ENCODE results near the gene PCDHB12. TPM values are rescaled to one million over a fixed set of nuclear protein-coding genes. Genes with fewer than 3 reads are reported as not detected.
"Not testable (repeated sequence)": the region's sequence is repeated elsewhere in the genome, so short reads cannot be mapped to it uniquely, and the experiment has no call there.

The PCDHB12 gene
- polyA plus RNA-seq, 1 experiment = 0.13 TPM

- no peaks in the 10 kb centered on the region for H3K27me3 ChIP-seq (ENCODE audit: control insufficient read depth, insufficient read depth, low read length)
- peak; percentile 28; the same call in 1 of the 2 replicates for TF ChIP-seq CTCF (IDR thresholded peaks at IDR 0.05; ENCODE audit: insufficient read depth, low read depth, low read length)
- no peak for DNase-seq (ENCODE audit: low read depth)
- ChIA-PET POLR2A (no interaction called here), CTCF (interaction anchor here (0.7 to 2.3 kb wide), 5 partner anchors 10 to 384 kb away, joined by 3 to 15 read pairs (median 3); partner anchors contain the start of genes DIAPH1, PCDHB14 and PCDHGB3)
- H3K4me3 ChIP-seq (ENCODE audit: low read depth, low read length) = peak overlapping the region; percentile 25
- no peaks in the 10 kb centered on the region for H3K36me3 ChIP-seq (ENCODE audit: control insufficient read depth, insufficient read depth, low read length)
Observed at GRCh38 chr5:141234109-141234667, 25.7 kb downstream of the PCDHB12 start.

GRCh38 chr5:141235922-141236321 is 27.4 kb downstream of the PCDHB12 start:
- DNase-seq (ENCODE audit: low read depth); POLR2A ChIA-PET; H3K27me3 ChIP-seq (ENCODE audit: control insufficient read depth, insufficient read depth, low read length); CTCF ChIA-PET; H3K4me3 ChIP-seq (ENCODE audit: low read depth, low read length); H3K36me3 ChIP-seq (ENCODE audit: control insufficient read depth, insufficient read depth, low read length): not testable (repeated sequence)

GRCh38 chr5:141236516-141237313 is 28.2 kb downstream of the PCDHB12 start:
- H3K4me3 ChIP-seq (ENCODE audit: low read depth, low read length) = no peak overlapping the region

GRCh38 chr5:141241496-141241895 is 33.0 kb downstream of the PCDHB12 start:
- Histone ChIP-seq H3K4me3 (ENCODE audit: low read depth, low read length) (no peak overlapping the region), H3K36me3 (ENCODE audit: control insufficient read depth, insufficient read depth, low read length) (no peaks in the 10 kb centered on the region), H3K27me3 (ENCODE audit: control insufficient read depth, insufficient read depth, low read length) (no peaks in the 10 kb centered on the region)
- no peak for DNase-seq (ENCODE audit: low read depth)
- ChIA-PET POLR2A (no interaction called here), CTCF (no interaction called here)
- no peak for TF ChIP-seq CTCF (IDR thresholded peaks at IDR 0.05; ENCODE audit: insufficient read depth, low read depth, low read length)

More at GRCh38 chr5:141236516-141237313, 28.2 kb downstream of the PCDHB12 start:
- TF ChIP-seq CTCF (IDR thresholded peaks at IDR 0.05; ENCODE audit: insufficient read depth, low read depth, low read length) = no peak
- no peaks in the 10 kb centered on the region for H3K27me3 ChIP-seq (ENCODE audit: control insufficient read depth, insufficient read depth, low read length)
- no peak for DNase-seq (ENCODE audit: low read depth)
- H3K36me3 ChIP-seq (ENCODE audit: control insufficient read depth, insufficient read depth, low read length) = no peaks in the 10 kb centered on the region
- POLR2A ChIA-PET = no interaction called here
- CTCF ChIA-PET = no interaction called here

GRCh38 chr5:141245250-141245717 is 36.8 kb downstream of the PCDHB12 start, which contains the start of gene PCDHB15:
TSS of gene PCDHB15 (plus strand) at chr5:141245395. CDS start at chr5:141245579, 184 bp downstream.
- ChIA-PET POLR2A (no interaction called here), CTCF (interaction anchor here (0.6 to 1.0 kb wide), 3 partner anchors 17 to 1019 kb away, joined by 3 to 4 read pairs (median 3); no protein-coding TSS in a partner anchor)
- Histone ChIP-seq H3K27me3 (ENCODE audit: control insufficient read depth, insufficient read depth, low read length) (no peaks in the 10 kb centered on the region), H3K36me3 (ENCODE audit: control insufficient read depth, insufficient read depth, low read length) (no peaks in the 10 kb centered on the region), H3K4me3 (ENCODE audit: low read depth, low read length) (no peak within 1 kb of the TSS; the same call in 1 of the 2 replicates)
- no peak for TF ChIP-seq CTCF (IDR thresholded peaks at IDR 0.05; ENCODE audit: insufficient read depth, low read depth, low read length)
- DNase-seq (ENCODE audit: low read depth) = no peak

- H3K36me3 ChIP-seq (ENCODE audit: control insufficient read depth, insufficient read depth, low read length); CTCF ChIA-PET; H3K27me3 ChIP-seq (ENCODE audit: control insufficient read depth, insufficient read depth, low read length); DNase-seq (ENCODE audit: low read depth); POLR2A ChIA-PET; H3K4me3 ChIP-seq (ENCODE audit: low read depth, low read length): not testable (repeated sequence)
Observed at GRCh38 chr5:141246971-141247370, 38.5 kb downstream of the PCDHB12 start.

- CTCF ChIA-PET = interaction anchor here (0.9 kb wide), 1 partner anchor 313 kb away, joined by 3 read pairs; no protein-coding TSS in a partner anchor
- POLR2A ChIA-PET; H3K27me3 ChIP-seq (ENCODE audit: control insufficient read depth, insufficient read depth, low read length); H3K4me3 ChIP-seq (ENCODE audit: low read depth, low read length); H3K36me3 ChIP-seq (ENCODE audit: control insufficient read depth, insufficient read depth, low read length); DNase-seq (ENCODE audit: low read depth): not testable (repeated sequence)
Observed at GRCh38 chr5:141247434-141247833, 38.9 kb downstream of the PCDHB12 start.
